ENCODE data around the gene SLC2A11. TPM values are rescaled to one million over a fixed set of nuclear protein-coding genes. Genes with fewer than 3 reads are reported as not detected.

The SLC2A11 gene
- polyA plus RNA-seq (2011; rRNA removed): 5.6 and 6.9 TPM in 2 replicates
- 8.1 and 8.9 TPM in 2 replicates for polyA plus RNA-seq (2012; cell fraction: cytosol; rRNA removed)
- polyA plus RNA-seq (2012; cell fraction: nucleus; rRNA removed): 18.4 and 18.6 TPM in 2 replicates
- polyA plus RNA-seq (2017; fragmentation: RNase III; extraction: RNeasy Plus Mini Kit Qiagen cat#74134 plus additional on column Dnase treatment): 9.5 to 12.4 TPM (median 12.4 TPM) in 3 replicates
- polyA minus RNA-seq (2011; rRNA and poly(A)+ RNA removed): 7.8 and 12.7 TPM in 2 replicates

GRCh38 chr22:23857606-23858483, at the start of gene SLC2A11:
Gene SLC2A11, plus strand, starts transcription at chr22:23857875. Its CDS starts 125 bp downstream, at chr22:23858000.
- FAIRE-seq: no peak
- H3K4me1 ChIP-seq: peaks cover 9% of the 10 kb centered on the region; the same call in 1 of the 3 replicates
- DNase-seq (ENCODE audit: low read depth in 1 of 2, low spot score in 1 of 2): peak; percentile 85 to 95
- H3K27ac ChIP-seq: peak within 1 kb of the TSS; percentile 81 to 90
- ChIA-PET CTCF (interaction anchor here (1.0 to 3.1 kb wide), 4 partner anchors 8 to 36 kb away, joined by 3 to 27 read pairs (median 6); partner anchors contain the start of gene MIF), POLR2A (interaction anchor here (0.5 to 1.2 kb wide), 15 partner anchors 8 to 1751 kb away, joined by 3 to 25 read pairs (median 5); partner anchors contain the start of genes CHCHD10 and MIF)
- H3K9me3 ChIP-seq: no peaks in the 10 kb centered on the region
- 14% methylated on average over 24 of the region's 60 CpGs for WGBS (ENCODE audit: missing lambda C conversion rate)
- peak within 1 kb of the TSS; percentile 58 for H3K4me3 ChIP-seq
- peak; percentile 96 to 97 for ATAC-seq
- TF ChIP-seq ZFP36 (IDR thresholded peaks at IDR 0.05; ENCODE audit: borderline replicate concordance, partially characterized antibody) (no peak), MAZ (IDR thresholded peaks at IDR 0.05; ENCODE audit: borderline replicate concordance, low read depth, low read length) (no peak), ATOH8 (CRISPR knock-in tag; IDR thresholded peaks at IDR 0.05; ENCODE audit: low read depth) (no peak), CBX8 (IDR thresholded peaks at IDR 0.05) (no peak), PHF8 (IDR thresholded peaks at IDR 0.05; ENCODE audit: borderline replicate concordance, low read depth) (peak; percentile 39; the same call in 1 of the 2 replicates), RFX5 (IDR thresholded peaks at IDR 0.05) (no peak), ZC3H11A (IDR thresholded peaks at IDR 0.05) (no peak), POLR2A (IDR thresholded peaks at IDR 0.05; ENCODE audit: low read length) (peak; percentile 92), ESRRA (IDR thresholded peaks at IDR 0.05; ENCODE audit: borderline replicate concordance, low read length) (no peak), REST (IDR thresholded peaks at IDR 0.05) (no peak), BCL3 (IDR thresholded peaks at IDR 0.05) (no peak), CHD2 (IDR thresholded peaks at IDR 0.05; ENCODE audit: low read length, partially characterized antibody) (no peak), USF2 (IDR thresholded peaks at IDR 0.05) (no peak), E2F6 (IDR thresholded peaks at IDR 0.05; ENCODE audit: borderline replicate concordance, low read depth) (0 out of 2 replicates have a peak, but pooled peaks have one; percentile 24), TP53 (CRISPR knock-in tag; IDR thresholded peaks at IDR 0.05) (no peak), JUN (IDR thresholded peaks at IDR 0.05) (peak in 1 of 2 experiments; percentile 42; a peak in 1 of 5 replicates), MAFK (IDR thresholded peaks at IDR 0.05; ENCODE audit: partially characterized antibody) (peak; percentile 47), MAX (IDR thresholded peaks at IDR 0.05) (peak; percentile 68), HDAC2 (IDR thresholded peaks at IDR 0.05) (no peak), HEYL (CRISPR knock-in tag; IDR thresholded peaks at IDR 0.05) (no peak)
- H3K4me2 ChIP-seq: peak within 1 kb of the TSS; percentile 93

Measured in A549 (cell line).